Epithelial cell of esophagus (primary cell): Measurements from ENCODE around the gene IFT20.

Experiments used
- DNase-seq: peaks from one replicate; pipeline ENCODE4 v3.0.0; 2010; ENCODE audit warnings: low read depth
- H3K4me3 ChIP-seq: 2 replicates; pipeline ENCODE4 v1.5.1; 2011; ENCODE audit warnings: mild to moderate bottlenecking, low read length, control low read depth
- CTCF ChIP-seq: IDR thresholded peaks from 2 replicates; pipeline ENCODE4 v1.5.1; 2011; ENCODE audit warnings: low read depth, mild to moderate bottlenecking, low read length, control low read depth, inconsistent platforms; ENCODE audit not compliant: insufficient read depth; ENCODE audit errors: missing control alignments

IFT20 gene

GRCh38 chr17:28317966-28318758, 17.1 kb downstream of the IFT20 start:
- peak overlapping the region; percentile 72 for H3K4me3 ChIP-seq
- no peak for DNase-seq
- no peak for TF ChIP-seq CTCF

GRCh38 chr17:28317099-28317965, 17.9 kb downstream of the IFT20 start:
- no peak for TF ChIP-seq CTCF
- DNase-seq, result no peak
- H3K4me3 ChIP-seq, result no peak overlapping the region

GRCh38 chr17:28315846-28316705, 19.2 kb downstream of the IFT20 start:
- no peak for DNase-seq
- TF ChIP-seq CTCF, result no peak
- no peak overlapping the region for H3K4me3 ChIP-seq

- DNase-seq, result no peak
- no peak for TF ChIP-seq CTCF
These were observed 21.4 kb downstream of the IFT20 start for GRCh38 chr17:28313841-28314240.

GRCh38 chr17:28306954-28307401, 28.3 kb downstream of the IFT20 start:
- no peak overlapping the region for H3K4me3 ChIP-seq
- DNase-seq, result no peak
- TF ChIP-seq CTCF, result no peak

More at GRCh38 chr17:28313841-28314240, 21.4 kb downstream of the IFT20 start:
- H3K4me3 ChIP-seq, result no peak overlapping the region

GRCh38 chr17:28298449-28298848, 36.8 kb downstream of the IFT20 start:
- no peak for TF ChIP-seq CTCF
- H3K4me3 ChIP-seq, result no peak overlapping the region
- DNase-seq, result no peak
